Measurements from ENCODE around the gene HERC3.

Gene HERC3

DNA sequence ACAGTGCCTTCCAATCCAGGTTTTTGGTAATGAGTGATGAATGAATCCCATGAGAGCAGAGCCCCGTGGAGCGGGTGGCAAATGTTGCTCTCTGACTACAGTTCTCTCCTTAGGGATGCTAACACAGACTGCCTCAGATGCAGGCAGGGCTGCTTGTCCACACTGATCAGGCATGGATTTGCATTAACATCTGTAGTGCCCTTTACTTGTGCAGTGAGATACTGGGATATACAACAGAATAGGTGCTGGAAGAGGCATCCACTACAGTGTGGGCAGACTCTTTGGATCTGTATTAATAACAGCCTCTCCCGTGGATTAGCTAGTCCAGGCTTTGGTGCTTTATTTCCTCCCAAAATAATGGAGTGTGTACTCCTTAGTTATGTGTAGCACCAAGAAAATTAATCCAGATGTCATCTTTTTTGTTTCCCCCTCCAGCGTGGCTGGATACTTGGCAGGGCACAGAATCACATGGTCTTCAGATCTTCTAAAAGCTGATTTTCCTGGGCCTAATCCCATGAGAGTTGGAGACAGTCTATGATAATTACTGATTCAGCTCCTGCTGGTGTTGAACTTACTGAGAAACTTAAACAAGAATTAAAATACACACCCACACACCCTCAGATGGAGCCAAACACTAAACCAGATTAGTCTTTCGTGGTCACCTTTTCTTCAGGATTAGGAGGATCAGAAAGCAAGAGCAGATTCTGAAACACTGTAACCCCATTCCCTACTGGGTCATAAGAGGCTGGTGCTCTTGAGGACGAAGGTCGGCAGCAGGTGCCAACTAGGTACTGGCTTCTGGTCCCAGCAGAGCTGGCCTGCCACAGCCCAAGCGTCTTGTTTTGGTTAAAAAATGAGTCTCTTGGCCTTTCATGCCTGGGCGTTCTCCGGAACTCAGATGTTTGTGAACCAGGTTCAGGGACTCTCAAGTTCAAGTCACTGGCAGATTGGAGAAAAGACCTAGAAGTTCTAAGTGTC lies 128.5 kb downstream of the HERC3 start:
- no peak for DNase-seq (ENCODE audit: low read depth, low spot score)

DNA sequence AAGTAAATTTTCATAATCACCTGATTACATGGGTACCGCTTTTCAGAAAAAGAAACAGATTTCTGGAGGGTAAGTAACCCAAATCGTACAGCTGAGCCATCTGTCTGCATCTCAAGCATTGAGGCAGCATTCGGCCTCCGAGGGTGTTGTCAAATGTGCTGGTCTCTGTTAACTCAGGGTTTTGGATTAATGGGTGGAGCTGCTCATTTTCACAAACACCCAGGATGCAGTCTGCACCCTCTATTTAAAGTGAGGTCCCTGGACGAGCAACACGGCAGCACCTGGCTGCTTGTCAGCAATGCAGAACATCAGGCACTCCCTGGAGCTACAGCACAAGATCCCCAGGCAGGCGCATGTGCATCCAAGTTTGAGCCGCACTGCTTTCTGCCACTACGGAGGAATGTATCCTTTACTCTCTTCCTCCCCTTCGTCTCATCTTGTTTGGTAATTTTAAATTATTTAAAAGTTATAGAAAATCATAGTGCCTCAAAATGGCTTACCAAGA lies 130.0 kb downstream of the HERC3 start:
- no peak for DNase-seq (ENCODE audit: low read depth, low spot score)

DNA sequence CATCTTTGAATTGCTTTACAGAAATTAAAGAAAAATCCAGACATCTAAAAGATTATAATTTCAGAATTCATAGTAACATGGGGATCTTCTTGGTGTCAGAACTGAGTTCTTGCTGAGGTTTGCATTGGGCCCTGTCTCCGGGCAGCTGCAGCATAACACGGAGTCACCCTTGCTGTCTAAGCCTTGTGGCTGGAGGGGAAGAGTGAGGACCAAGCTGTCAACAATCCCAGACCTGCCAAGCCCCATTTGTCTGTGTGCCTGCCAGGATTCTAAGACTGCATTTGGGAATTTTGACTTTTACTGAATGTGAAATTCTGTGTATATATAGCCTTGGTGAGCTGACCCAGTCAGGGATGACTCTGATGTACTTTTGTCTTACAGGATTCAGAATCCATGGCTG lies 130.5 kb downstream of the HERC3 start:
- DNase-seq (ENCODE audit: low read depth, low spot score) = no peak

DNA sequence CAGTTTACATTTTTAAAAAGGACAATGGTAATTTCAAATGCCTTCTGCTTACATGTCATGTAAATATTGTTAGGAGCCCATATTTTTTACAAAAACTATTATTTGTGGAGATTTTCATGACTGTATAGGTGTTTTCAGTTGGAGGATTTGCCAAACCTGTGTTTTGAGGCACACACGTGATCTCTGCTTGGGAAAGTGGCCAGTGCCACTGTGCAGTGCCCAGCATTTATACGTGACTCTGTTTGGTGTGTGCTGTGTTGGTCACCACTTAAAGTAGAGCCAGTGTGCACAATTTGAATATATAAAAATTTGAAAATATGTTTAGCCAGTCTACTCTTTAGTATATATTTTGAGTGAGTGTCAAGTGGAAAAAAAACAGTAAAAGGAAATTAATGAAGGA lies 132.1 kb downstream of the HERC3 start:
- DNase-seq (ENCODE audit: low read depth, low spot score) = no peak

DNA sequence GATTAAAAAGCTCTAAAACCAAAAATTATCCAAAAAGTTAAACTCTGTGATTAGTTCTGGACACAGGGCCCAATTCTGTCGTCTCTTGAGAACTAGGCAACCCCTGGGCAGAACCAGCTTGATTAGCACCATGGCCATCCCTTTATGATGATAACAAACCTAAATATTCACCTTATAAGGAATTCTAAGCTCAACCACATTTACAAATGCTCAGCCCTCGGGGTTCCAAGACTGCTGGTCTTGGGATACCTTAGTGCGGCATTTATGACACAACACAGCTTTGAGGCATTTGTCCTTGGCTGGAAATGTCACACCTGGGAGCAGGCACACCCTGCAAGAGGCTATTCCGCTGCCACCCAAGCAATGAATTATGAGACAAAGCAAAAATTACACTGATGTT lies 132.9 kb downstream of the HERC3 start:
- DNase-seq (ENCODE audit: low read depth, low spot score) = no peak

DNA sequence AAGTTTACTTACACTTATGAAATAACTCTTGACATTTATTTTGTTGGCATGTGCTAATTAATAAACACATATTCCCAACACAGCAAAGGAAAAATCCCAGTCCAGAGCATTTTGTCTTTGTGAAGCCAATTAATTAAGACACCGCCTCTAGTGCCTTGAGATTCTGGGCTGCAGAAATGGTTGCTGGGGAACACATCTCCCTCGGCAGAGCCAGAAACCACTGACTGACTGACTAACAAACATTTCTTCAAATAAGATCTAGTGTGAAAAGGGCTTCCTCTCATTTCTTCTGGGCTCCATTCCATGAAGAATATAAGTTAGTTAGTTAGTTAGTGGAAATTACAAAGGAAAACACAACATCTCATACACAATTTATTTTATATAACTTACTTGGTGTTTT lies 133.7 kb downstream of the HERC3 start:
- no peak for DNase-seq (ENCODE audit: low read depth, low spot score)

DNA sequence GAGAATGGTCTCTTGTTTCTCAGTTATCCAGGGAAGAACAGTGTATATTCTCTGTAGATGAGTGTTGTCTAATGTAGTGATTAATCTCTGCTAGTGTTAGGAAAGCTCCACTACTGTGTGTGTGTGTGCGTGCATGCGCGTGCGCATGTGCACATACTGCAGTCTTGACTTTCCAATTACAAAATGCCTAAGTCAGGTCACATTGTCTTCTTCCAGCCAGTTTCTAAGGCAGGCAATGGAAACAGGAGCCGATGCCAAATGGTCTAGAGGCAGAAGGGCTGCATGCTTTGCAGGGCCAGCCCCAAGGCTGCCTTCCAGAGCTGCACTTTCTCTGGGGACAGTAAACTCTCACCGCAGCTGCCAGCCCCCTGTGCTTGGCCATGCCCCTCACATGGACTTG lies 135.9 kb downstream of the HERC3 start:
- no peak for DNase-seq (ENCODE audit: low read depth, low spot score)

DNA sequence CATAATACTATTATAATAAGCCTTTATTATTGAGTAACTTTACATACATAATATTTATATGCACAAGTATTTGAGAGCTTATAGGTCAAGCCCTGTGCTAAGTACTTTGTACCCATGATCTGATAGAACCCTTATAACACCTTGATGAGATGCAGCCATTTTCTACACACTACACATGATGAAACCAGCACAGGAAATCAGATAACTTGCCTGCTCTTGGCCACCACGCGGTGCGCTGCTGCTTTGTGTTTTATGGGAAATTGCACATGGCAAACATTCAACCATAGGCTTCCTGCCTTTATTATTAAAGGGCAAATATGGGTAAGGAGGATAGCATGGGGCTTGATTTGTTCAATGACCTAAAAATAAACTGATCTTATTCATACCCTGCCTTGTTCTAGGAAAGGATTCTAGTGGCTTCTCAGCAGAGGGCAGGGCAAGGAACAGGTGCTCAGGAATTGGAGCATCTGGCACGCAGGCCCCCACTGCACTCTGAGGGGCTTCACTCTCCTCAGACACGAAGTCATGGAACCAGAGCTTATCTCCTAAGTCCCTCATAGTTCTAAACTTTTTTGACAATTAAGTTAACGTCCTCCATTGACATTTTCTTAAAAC lies 137.0 kb downstream of the HERC3 start:
- DNase-seq (ENCODE audit: low read depth, low spot score) = no peak

DNA sequence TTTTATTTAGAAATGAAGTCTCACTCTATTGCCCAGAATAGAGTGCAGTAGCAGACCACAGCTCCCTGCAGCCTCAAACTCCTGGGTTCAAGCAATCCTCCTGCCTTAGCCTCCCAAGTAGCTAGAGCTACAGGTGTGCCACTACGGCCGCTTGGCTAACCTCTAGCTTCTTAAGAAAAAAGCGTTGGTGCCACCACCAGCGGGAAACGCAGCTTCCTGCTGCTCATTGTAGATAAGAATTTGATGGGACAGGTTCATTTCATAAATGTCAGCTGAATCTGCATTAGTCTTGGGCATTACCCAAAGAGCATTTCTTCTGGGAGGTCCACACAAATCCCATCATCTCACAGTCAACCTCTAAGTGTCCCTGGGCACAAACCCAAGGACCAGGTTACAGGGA lies 138.5 kb downstream of the HERC3 start:
- DNase-seq (ENCODE audit: low read depth, low spot score) = no peak

DNA sequence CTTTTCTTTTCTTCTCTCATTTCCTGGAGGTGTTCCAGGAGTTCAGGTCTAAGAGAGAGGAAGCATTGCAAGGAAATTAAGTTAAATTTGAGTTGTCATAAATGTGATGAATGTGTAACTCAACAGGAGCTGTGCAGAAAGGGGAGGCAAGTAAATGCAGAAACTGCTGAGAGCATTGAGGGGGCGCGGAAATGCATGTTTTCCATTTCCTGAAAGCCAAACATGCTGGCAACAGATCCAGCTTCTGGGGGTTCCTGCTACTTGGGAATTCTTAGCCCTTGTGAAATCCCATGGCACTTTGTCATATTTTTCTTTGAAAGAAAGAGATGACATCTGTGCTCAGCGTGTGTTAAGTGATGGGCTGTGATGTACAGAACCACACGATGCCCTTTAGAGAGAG lies 139.1 kb downstream of the HERC3 start:
- DNase-seq (ENCODE audit: low read depth, low spot score) = no peak

DNA sequence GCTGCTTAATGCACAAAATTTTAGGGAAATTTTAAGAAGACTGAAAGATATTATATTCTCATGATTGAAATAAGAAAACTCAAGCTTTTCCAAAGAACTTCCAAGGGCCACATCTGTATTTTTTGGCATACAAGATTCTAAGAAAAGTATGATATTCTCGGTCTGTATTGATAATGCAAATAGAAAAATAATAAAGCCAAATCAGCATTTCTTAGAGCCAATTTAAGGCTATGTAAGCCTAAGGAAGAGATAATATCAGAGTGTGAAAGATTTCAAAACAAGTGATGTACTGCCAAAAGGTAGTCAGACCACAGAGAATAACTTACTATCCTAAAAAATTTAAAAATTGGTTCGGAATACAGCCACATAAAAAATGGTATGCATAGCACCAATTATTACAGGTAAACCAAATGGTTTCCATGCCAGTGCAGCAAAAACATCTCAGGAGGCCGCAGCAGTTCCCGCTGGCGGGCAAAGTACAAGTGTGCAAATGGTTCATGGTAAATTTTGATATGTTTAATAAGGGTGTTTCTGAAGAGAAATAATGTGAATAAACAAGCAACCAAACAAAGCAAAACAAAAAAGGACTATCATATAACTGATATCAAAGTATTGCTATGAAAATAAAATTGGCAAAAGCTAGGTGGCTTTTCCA lies 140.6 kb downstream of the HERC3 start:
- no peak for DNase-seq (ENCODE audit: low read depth, low spot score)

DNA sequence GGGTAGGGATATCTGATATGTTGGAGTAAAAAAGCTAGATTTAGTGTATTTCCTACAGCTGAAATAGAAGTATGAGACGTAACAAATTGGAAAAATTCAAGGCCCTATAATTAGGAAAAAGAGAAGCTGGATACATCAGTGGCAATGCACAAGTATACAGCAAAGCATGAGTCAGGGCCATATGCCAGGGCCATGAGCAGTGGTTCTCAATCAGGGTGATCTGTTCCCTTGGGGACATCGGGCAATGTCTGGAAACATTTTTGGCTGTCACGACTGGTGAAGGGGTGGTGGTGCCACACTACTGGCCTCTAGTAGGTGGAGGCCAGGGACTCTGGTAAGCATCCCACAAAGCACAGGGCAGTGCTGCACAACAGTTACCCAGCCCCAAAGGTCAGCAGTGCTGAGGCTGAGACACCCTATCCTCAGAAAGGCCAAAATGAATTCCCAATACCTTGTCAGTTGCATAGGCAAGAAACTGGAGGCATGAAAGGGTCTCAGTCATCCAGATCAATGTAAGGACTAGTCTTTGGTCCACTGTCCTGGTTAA lies 142.2 kb downstream of the HERC3 start:
- no peak for DNase-seq (ENCODE audit: low read depth, low spot score)

DNA sequence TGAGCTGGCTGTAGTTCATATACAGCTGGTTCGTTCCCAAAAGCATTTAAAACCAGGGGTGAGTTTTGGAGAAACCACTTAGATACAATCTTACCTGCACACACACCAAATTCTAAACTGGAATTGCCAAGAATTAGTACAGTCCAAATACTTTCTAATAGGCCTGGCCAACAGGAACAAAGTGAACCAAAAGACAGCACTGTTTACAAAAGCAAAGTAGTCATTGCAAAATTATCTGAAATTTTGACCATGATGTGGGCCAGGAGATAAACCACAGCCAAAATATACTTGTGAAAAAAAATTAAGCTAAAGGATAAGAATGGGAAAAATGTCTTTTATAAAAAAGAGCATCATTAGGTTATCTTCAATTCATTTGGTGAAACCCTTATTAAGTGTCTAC lies 143.3 kb downstream of the HERC3 start:
- DNase-seq (ENCODE audit: low read depth, low spot score) = no peak

DNA sequence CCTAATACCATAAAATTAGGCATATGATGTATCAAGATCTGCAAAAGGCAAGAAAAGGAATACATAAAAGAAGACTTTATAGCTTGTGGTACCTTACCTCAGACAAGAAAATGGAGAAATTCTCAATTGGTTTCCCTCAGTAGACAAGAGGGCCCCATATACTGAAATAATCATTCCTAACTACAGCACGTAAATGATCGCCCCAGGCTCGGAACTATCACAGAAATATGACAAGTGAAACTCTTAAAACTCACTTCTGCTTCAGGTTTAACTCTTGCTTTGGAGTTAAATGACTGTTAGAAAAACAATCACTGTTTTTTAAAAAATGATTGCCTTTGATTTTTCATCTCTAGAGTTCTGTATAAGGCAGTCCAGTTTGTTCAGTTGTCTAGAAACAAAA lies 144.0 kb downstream of the HERC3 start:
- no peak for DNase-seq (ENCODE audit: low read depth, low spot score)

DNA sequence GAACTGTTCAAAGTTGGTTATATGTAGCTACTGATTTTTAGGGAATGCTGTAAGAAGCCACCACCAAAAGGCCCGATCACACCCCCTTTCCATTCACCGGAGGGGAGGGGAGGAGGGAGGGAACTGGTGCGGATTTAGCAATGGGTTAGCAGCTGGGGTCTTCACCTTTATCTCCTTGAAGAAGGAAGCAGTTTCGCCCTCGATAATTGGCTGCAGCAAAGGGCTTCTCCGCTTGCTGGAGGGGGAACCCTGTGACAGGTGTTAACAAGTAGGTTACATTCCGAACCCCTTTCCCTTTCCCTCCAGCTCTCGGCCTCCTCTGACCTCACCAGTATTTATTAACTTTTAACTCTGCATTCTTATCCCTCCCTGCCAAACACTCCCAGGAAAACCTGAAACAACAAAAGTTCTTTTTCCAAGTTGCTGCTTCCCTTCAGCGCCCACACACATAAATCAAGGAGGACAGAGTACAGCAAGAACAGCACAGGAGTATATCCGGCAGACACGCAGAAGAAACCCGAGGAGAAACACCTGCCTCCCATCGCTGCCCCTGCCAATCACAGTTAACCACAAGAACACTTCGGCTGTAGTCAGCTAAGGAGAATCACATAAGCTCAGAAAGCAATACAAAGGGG lies 145.1 kb downstream of the HERC3 start:
- DNase-seq (ENCODE audit: low read depth, low spot score) = no peak

DNA sequence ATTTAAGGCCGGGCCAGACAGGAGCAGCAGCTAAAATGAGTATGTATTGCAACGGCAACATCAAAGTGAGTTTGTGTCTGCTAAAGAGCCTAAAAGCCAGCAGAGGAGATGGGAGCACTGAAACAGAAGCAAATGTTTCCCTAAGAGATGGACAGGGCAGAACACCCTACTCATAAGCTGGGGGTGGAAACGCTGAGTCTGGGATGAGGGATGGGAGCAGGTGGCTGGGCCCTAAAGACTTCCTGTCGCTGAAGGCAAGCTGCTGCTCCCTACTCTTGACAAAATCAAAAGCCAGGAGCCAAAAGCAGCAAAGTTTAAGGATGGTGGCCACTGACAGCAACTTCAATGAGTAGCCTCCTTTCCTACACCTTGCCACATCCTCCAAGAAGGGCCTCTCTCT lies 145.9 kb downstream of the HERC3 start:
- DNase-seq (ENCODE audit: low read depth, low spot score) = no peak

DNA sequence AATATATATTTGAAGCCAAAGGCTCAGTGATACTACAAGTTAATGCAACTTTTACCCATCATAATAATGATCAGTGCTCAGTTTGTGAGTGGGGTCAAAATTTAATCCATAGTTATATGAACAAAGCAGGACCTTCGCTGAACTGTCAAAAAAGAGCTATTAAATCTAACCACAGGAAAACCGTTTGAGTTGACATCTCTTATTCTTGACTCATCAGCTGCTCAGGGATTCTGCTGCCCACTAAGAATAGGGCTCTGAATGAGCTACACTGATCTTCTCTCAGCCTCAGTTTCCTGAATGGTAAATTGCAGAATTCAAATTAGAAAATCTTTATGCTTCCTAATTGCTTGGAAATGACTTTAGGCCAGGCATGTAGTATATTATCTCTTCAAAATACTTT lies 150.3 kb downstream of the HERC3 start:
- DNase-seq (ENCODE audit: low read depth, low spot score) = no peak

DNA sequence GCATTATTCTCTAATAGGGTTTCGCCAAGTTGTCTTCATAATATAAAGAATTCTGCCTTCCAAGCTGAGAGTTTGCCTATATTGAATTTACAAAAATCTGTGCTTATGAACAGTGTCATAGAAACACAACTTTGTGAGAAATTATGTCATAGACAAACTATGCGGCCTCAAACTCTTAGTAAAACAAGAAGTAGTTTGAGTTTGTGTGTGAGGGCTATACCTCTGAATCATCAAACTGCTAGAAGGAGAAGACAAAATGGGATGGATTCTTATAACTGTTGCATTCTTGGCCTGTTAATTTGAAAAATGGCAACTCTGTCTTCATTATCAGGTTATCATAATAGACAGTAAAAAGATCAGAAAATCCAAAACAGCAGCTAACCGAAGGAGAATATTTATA lies 151.4 kb downstream of the HERC3 start:
- no peak for DNase-seq (ENCODE audit: low read depth, low spot score)

DNA sequence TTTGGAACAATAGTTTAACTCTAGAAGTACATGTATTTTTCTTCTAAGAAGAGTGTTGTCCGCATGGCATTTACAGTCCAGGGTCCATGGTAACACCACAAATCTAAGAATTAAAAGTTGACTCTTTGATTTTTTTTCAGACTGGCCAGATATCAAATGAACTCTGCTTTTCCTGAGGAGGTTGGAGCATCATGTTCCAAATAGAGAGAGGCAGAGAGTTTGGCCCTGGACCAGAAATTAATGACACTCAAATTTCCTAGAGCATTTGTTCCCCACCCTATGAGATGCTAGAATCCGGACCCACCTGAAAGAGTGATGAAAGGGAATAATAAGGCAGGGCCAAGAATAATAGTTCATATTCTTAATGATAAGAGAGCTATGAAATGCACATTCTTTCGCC lies 152.3 kb downstream of the HERC3 start:
- DNase-seq (ENCODE audit: low read depth, low spot score) = no peak

DNA sequence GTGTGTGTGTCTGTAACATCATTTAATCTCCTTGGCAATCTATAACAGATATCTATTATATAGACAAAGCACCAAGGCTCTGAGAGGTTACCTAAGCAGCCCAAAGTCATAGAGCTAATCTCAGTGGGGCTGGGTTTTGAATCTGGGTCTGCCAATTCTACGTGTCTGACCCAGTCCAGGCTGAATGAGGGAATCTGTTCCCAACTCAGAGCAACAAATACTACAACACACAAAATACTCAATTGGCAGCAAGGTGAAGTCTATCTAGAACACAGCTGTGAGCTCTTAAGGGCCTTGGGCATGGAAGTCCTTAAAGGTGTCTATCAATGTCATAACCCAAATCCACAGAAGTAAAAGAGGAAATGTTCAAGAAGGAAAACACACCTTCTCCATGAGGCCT lies 152.9 kb downstream of the HERC3 start:
- no peak for DNase-seq (ENCODE audit: low read depth, low spot score)

DNA sequence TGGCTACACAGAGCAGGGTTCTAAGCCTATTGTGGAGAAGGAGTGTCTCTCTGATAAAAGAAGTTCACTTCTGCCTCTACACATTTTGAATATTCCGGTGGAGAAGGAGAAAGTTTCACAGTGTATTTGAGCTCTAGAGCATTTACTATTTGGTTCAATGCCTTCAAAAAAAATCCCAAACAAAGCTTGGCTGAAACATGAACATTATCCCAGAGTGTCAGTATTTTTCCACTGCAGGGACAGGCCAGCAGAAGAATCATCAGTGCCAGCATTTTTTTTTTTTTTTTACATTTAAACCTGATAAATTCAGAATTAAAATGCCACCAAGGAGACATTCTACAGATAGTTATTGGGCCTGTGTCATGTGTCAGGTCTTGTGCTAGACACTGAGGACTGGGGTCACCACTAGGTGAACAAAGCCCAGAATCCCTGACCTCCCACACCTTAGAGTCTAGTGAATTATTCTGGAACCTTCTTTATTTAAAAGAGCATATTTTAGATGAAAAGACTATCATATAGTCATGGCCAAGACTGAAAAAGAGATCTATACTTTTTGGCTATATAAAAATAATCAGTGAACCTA lies 153.4 kb downstream of the HERC3 start:
- DNase-seq (ENCODE audit: low read depth, low spot score) = no peak
